Measurements from ENCODE around the gene KIF6.

The KIF6 gene

DNA sequence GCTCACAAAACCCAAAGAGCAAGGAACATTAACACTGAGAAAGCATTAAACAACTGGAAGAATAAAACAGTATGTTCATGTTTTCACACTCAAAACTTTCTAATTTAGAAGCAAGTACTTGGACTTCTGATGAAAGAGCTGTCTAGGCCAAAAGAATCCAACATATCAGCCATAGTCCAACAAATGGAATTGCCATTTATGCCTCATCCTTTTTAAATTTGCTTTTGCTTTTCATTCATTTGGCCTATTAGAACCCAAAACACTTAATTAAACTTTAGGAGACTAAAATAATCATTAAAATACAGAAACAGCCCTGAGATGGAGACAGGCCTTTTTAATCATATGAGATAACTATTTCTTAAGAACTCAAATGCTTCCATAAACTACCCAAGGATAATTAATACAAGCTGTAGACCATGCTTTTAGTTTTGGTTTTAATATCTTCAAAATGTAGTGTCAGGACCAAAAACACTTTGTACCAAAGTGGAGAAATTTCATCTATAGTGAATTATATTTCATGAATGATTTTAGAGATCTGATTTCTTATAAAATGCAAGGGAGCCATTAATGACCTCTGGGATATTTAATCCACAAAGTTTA lies 166.5 kb downstream of the KIF6 start:
- DNase-seq (ENCODE audit: low read depth in 1 of 2, low spot score in 1 of 2), result no peak
- H3K27ac ChIP-seq (replicated peaks), result no peak overlapping the region
- TF ChIP-seq POLR2AphosphoS5 (IDR thresholded peaks at IDR 0.05; ENCODE audit: low read depth) (no peak), GABPA (IDR thresholded peaks at IDR 0.05; ENCODE audit: low read depth) (no peak), SPI1 (IDR thresholded peaks at IDR 0.05; ENCODE audit: borderline replicate concordance, low read depth) (no peak)
- TF ChIP-seq, protein P1, sequence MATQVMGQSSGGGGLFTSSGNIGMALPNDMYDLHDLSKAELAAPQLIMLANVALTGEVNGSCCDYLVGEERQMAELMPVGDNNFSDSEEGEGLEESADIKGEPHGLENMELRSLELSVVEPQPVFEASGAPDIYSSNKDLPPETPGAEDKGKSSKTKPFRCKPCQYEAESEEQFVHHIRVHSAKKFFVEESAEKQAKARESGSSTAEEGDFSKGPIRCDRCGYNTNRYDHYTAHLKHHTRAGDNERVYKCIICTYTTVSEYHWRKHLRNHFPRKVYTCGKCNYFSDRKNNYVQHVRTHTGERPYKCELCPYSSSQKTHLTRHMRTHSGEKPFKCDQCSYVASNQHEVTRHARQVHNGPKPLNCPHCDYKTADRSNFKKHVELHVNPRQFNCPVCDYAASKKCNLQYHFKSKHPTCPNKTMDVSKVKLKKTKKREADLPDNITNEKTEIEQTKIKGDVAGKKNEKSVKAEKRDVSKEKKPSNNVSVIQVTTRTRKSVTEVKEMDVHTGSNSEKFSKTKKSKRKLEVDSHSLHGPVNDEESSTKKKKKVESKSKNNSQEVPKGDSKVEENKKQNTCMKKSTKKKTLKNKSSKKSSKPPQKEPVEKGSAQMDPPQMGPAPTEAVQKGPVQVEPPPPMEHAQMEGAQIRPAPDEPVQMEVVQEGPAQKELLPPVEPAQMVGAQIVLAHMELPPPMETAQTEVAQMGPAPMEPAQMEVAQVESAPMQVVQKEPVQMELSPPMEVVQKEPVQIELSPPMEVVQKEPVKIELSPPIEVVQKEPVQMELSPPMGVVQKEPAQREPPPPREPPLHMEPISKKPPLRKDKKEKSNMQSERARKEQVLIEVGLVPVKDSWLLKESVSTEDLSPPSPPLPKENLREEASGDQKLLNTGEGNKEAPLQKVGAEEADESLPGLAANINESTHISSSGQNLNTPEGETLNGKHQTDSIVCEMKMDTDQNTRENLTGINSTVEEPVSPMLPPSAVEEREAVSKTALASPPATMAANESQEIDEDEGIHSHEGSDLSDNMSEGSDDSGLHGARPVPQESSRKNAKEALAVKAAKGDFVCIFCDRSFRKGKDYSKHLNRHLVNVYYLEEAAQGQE (IDR thresholded peaks at IDR 0.05; ENCODE audit: insufficient replicate concordance, low read depth), result no peak
- TF ChIP-seq, protein P2, sequence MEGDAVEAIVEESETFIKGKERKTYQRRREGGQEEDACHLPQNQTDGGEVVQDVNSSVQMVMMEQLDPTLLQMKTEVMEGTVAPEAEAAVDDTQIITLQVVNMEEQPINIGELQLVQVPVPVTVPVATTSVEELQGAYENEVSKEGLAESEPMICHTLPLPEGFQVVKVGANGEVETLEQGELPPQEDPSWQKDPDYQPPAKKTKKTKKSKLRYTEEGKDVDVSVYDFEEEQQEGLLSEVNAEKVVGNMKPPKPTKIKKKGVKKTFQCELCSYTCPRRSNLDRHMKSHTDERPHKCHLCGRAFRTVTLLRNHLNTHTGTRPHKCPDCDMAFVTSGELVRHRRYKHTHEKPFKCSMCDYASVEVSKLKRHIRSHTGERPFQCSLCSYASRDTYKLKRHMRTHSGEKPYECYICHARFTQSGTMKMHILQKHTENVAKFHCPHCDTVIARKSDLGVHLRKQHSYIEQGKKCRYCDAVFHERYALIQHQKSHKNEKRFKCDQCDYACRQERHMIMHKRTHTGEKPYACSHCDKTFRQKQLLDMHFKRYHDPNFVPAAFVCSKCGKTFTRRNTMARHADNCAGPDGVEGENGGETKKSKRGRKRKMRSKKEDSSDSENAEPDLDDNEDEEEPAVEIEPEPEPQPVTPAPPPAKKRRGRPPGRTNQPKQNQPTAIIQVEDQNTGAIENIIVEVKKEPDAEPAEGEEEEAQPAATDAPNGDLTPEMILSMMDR (IDR thresholded peaks at IDR 0.05; ENCODE audit: insufficient read depth, low read length), result no peak
- no peak overlapping the region for H3K4me3 ChIP-seq (replicated peaks; ENCODE audit: insufficient read depth, low read length)
- peaks cover 4% of the 10 kb centered on the region for H3K27me3 ChIP-seq (ENCODE audit: insufficient read depth, poor library complexity, severe bottlenecking)

DNA sequence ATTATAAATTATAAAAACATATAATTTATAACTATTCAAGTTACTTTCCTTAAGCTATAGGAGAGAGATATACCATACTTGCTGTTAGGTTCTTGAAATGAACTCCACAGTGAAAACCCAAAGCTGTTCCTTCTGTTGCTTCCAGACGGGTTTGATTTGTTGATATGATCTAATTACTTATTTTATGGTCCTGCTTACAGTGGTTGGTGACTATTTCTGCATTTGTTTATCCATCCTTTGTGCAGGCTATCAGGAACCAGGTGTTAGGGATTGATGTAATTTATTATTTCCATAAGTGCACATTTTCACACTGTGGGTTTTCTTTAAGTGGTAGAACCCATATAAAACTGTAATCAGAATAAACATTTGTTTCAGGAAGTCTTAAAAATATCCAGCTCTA lies 167.1 kb downstream of the KIF6 start:
- DNase-seq (ENCODE audit: low read depth in 1 of 2, low spot score in 1 of 2), result no peak
- Histone ChIP-seq H3K27me3 (ENCODE audit: insufficient read depth, poor library complexity, severe bottlenecking) (peaks cover 2% of the 10 kb centered on the region), H3K4me3 (replicated peaks; ENCODE audit: insufficient read depth, low read length) (no peak overlapping the region), H3K27ac (replicated peaks) (no peak overlapping the region)
- TF ChIP-seq, protein P2 (IDR thresholded peaks at IDR 0.05; ENCODE audit: insufficient read depth, low read length), result no peak
- TF ChIP-seq SPI1 (IDR thresholded peaks at IDR 0.05; ENCODE audit: borderline replicate concordance, low read depth) (no peak), GABPA (IDR thresholded peaks at IDR 0.05; ENCODE audit: low read depth) (no peak), POLR2AphosphoS5 (IDR thresholded peaks at IDR 0.05; ENCODE audit: low read depth) (no peak)
- TF ChIP-seq, protein P1 (IDR thresholded peaks at IDR 0.05; ENCODE audit: insufficient replicate concordance, low read depth), result no peak

DNA sequence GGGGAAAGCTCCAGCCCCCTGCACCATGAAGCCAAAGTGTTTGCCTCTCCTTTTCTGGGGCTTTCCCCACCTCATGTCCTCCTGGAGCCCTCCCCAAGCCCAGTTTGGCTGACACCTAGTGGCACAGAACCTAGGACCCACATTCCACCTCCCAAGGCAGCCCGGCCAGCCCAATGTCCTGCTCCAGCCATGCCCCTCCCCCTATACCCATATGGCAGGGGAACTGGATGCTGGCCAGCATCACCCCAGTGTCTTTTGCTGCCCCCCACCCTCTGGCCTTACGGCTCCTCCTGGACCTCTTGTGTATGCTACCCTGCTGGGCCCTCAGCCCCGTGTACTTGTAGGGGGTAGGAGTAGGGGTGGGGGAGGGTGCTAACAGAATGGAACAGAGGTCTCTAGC lies 170.1 kb downstream of the KIF6 start:
- no peak for DNase-seq (ENCODE audit: low read depth in 1 of 2, low spot score in 1 of 2)
- H3K4me3 ChIP-seq (replicated peaks; ENCODE audit: insufficient read depth, low read length), result no peak overlapping the region
- no peak overlapping the region for H3K27ac ChIP-seq (replicated peaks)
- H3K27me3 ChIP-seq (ENCODE audit: insufficient read depth, poor library complexity, severe bottlenecking), result peaks cover 2% of the 10 kb centered on the region
- TF ChIP-seq GABPA (IDR thresholded peaks at IDR 0.05; ENCODE audit: low read depth) (no peak), POLR2AphosphoS5 (IDR thresholded peaks at IDR 0.05; ENCODE audit: low read depth) (no peak), SPI1 (IDR thresholded peaks at IDR 0.05; ENCODE audit: borderline replicate concordance, low read depth) (no peak)
- TF ChIP-seq, protein P1 (IDR thresholded peaks at IDR 0.05; ENCODE audit: insufficient replicate concordance, low read depth), result no peak
- TF ChIP-seq, protein P2 (IDR thresholded peaks at IDR 0.05; ENCODE audit: insufficient read depth, low read length), result no peak
